ENCODE measurements around the gene TAF11L9. TPM values are rescaled to one million over a fixed set of nuclear protein-coding genes. Genes with fewer than 3 reads are reported as not detected.
"Not testable (repeated sequence)": the region's sequence is repeated elsewhere in the genome, so short reads cannot be mapped to it uniquely, and the experiment has no call there.

TAF11L9 gene
- total RNA-seq (2021; ENCODE audit: unreplicated experiment) (not detected), Bru-seq, nascent RNA (not detected), BruChase-seq, experiment 1, labeled RNA remaining after a 2-hour chase (not detected), BruChase-seq, experiment 2, labeled RNA remaining after a 6-hour chase (not detected)
- polyA plus RNA-seq (2012; ENCODE audit: insufficient read length), result not detected
- long read RNA-seq, result 0 reads

DNA sequence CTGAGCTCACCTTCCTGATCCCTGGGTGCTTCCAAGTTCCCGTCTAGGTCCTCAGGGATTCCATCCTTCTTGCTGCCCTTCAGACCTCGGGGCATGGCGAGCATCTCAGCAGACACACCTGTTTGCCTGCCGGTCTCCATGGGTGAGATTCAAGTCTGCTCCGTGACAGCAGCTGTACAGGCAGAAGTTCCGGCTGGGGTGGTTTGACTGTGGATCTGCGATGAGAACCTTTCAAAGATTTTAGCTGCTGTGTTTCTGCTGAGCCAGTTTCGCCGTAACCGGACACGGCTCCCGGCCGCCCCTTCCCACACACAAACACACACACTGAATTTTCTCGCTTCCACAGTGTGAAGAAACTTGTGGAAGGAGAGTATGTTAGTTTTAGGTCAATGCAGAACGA is at the start of gene TAF11L9:
TAF11L9 (minus strand) TSS at position 140 of the 400 bp plus-strand sequence.
- ATAC-seq; H3K4me1 ChIP-seq (ENCODE audit: control insufficient read depth, insufficient read depth, low read length); BruUV-seq (replicated peaks); POLR2A ChIA-PET; CTCF ChIA-PET; H3K4me3 ChIP-seq (ENCODE audit: low read depth in 2 of 2, low read length in 2 of 2); H3K27me3 ChIP-seq (ENCODE audit: control insufficient read depth, insufficient read depth, low read length); H3K27ac ChIP-seq (ENCODE audit: low read length); DNase-seq (ENCODE audit: low read depth, low spot score); H3K9me3 ChIP-seq (ENCODE audit: control insufficient read depth, insufficient read depth, low read depth, low read length); H3K36me3 ChIP-seq (ENCODE audit: control insufficient read depth, insufficient read depth, low read length); intact Hi-C loops (cut with micrococcal nuclease; ENCODE audit: unreplicated experiment); in situ Hi-C loops (cut with HindIII; ENCODE audit: low pct_unique_long_range_greater_than_20kb, low sequenced_read_pairs): not testable (repeated sequence)

DNA sequence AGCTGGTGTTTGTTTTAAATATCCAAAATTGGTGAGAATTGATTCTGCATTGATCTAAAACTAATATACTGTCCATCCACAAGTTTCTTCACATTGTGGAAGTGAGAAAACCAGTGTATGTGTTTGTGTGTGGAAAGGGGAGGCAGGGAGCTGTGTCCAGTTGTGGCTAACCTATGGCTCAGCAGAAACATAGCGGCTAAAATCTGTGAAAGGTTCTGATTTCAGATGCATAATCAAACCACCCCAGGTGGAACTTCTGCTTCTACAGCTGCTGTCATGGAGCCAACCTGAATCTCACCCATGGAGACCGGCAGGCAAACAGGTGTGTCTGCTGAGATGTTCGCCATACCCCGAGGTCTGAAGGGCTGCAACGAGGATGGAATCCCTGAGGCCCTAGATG is 40.0 kb upstream of the TAF11L9 start, which contains the start of gene TAF11L14:
TAF11L14 (plus strand) TSS at position 301 of the 400 bp plus-strand sequence.
- Histone ChIP-seq H3K4me1 (ENCODE audit: control insufficient read depth, insufficient read depth, low read length) (no peaks in the 10 kb centered on the region), H3K9me3 (ENCODE audit: control insufficient read depth, insufficient read depth, low read depth, low read length) (no peaks in the 10 kb centered on the region), H3K27ac (ENCODE audit: low read length) (no peak within 1 kb of the TSS), H3K36me3 (ENCODE audit: control insufficient read depth, insufficient read depth, low read length) (no peaks in the 10 kb centered on the region), H3K4me3 (ENCODE audit: low read depth in 2 of 2, low read length in 2 of 2) (no peak within 1 kb of the TSS), H3K27me3 (ENCODE audit: control insufficient read depth, insufficient read depth, low read length) (no peaks in the 10 kb centered on the region)
- intact Hi-C loops (cut with micrococcal nuclease; ENCODE audit: unreplicated experiment) (no loop called here), in situ Hi-C loops (cut with HindIII; ENCODE audit: low pct_unique_long_range_greater_than_20kb, low sequenced_read_pairs) (no loop called here)
- no TSS peak for BruUV-seq (replicated peaks)
- ChIA-PET POLR2A (no interaction called here), CTCF (no interaction called here)
- DNase-seq (ENCODE audit: low read depth, low spot score) (no peak), ATAC-seq (no peak)
- TF ChIP-seq, protein P1, sequence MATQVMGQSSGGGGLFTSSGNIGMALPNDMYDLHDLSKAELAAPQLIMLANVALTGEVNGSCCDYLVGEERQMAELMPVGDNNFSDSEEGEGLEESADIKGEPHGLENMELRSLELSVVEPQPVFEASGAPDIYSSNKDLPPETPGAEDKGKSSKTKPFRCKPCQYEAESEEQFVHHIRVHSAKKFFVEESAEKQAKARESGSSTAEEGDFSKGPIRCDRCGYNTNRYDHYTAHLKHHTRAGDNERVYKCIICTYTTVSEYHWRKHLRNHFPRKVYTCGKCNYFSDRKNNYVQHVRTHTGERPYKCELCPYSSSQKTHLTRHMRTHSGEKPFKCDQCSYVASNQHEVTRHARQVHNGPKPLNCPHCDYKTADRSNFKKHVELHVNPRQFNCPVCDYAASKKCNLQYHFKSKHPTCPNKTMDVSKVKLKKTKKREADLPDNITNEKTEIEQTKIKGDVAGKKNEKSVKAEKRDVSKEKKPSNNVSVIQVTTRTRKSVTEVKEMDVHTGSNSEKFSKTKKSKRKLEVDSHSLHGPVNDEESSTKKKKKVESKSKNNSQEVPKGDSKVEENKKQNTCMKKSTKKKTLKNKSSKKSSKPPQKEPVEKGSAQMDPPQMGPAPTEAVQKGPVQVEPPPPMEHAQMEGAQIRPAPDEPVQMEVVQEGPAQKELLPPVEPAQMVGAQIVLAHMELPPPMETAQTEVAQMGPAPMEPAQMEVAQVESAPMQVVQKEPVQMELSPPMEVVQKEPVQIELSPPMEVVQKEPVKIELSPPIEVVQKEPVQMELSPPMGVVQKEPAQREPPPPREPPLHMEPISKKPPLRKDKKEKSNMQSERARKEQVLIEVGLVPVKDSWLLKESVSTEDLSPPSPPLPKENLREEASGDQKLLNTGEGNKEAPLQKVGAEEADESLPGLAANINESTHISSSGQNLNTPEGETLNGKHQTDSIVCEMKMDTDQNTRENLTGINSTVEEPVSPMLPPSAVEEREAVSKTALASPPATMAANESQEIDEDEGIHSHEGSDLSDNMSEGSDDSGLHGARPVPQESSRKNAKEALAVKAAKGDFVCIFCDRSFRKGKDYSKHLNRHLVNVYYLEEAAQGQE (IDR thresholded peaks at IDR 0.05; ENCODE audit: insufficient read depth in 1 of 2, low read depth in 2 of 2, low read length in 1 of 2), result no peak
- TF ChIP-seq POLR2AphosphoS5 (IDR thresholded peaks at IDR 0.05; ENCODE audit: low read depth, low read length), result no peak
- no peak for TF ChIP-seq SIN3A (IDR thresholded peaks at IDR 0.05; ENCODE audit: borderline replicate concordance, insufficient read depth, low read depth, low read length)
- TF ChIP-seq TCF7L2 (IDR thresholded peaks at IDR 0.05; ENCODE audit: low read depth, low read length), result no peak
- TF ChIP-seq, protein P2, sequence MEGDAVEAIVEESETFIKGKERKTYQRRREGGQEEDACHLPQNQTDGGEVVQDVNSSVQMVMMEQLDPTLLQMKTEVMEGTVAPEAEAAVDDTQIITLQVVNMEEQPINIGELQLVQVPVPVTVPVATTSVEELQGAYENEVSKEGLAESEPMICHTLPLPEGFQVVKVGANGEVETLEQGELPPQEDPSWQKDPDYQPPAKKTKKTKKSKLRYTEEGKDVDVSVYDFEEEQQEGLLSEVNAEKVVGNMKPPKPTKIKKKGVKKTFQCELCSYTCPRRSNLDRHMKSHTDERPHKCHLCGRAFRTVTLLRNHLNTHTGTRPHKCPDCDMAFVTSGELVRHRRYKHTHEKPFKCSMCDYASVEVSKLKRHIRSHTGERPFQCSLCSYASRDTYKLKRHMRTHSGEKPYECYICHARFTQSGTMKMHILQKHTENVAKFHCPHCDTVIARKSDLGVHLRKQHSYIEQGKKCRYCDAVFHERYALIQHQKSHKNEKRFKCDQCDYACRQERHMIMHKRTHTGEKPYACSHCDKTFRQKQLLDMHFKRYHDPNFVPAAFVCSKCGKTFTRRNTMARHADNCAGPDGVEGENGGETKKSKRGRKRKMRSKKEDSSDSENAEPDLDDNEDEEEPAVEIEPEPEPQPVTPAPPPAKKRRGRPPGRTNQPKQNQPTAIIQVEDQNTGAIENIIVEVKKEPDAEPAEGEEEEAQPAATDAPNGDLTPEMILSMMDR (IDR thresholded peaks at IDR 0.05), result no peak

DNA sequence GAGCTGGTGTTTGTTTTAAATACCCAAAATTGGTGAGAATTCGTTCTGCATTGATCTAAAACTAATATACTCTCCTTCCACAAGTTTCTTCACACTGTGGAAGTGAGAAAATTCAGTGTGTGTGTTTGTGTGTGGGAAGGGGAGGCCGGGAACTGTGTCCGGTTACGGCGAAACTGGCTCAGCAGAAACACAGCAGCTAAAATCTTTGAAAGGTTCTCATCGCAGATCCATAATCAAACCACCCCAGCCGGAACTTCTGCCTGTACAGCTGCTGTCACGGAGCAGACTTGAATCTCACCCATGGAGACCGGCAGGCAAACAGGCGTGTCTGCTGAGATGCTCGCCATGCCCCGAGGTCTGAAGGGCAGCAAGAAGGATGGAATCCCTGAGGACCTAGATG is 37.6 kb upstream of the TAF11L9 start, which contains the start of gene TAF11L13:
TAF11L13 (plus strand) TSS at position 301 of the 400 bp plus-strand sequence.
- DNase-seq (ENCODE audit: low read depth, low spot score); in situ Hi-C loops (cut with HindIII; ENCODE audit: low pct_unique_long_range_greater_than_20kb, low sequenced_read_pairs); H3K4me3 ChIP-seq (ENCODE audit: low read depth in 2 of 2, low read length in 2 of 2); BruUV-seq (replicated peaks); H3K4me1 ChIP-seq (ENCODE audit: control insufficient read depth, insufficient read depth, low read length); H3K27me3 ChIP-seq (ENCODE audit: control insufficient read depth, insufficient read depth, low read length); H3K36me3 ChIP-seq (ENCODE audit: control insufficient read depth, insufficient read depth, low read length); H3K27ac ChIP-seq (ENCODE audit: low read length); ATAC-seq; intact Hi-C loops (cut with micrococcal nuclease; ENCODE audit: unreplicated experiment); CTCF ChIA-PET; H3K9me3 ChIP-seq (ENCODE audit: control insufficient read depth, insufficient read depth, low read depth, low read length); POLR2A ChIA-PET: not testable (repeated sequence)

Measured in Panc1 (cell line).